Measurements from ENCODE around the gene GUCA2B. TPM values are rescaled to one million over a fixed set of nuclear protein-coding genes. Genes with fewer than 3 reads are reported as not detected.
A peak's percentile ranks its signal among the peaks of the same experiment; 100 is the strongest.

GUCA2B gene
- polyA plus RNA-seq, 3 donors: not detected

DNA sequence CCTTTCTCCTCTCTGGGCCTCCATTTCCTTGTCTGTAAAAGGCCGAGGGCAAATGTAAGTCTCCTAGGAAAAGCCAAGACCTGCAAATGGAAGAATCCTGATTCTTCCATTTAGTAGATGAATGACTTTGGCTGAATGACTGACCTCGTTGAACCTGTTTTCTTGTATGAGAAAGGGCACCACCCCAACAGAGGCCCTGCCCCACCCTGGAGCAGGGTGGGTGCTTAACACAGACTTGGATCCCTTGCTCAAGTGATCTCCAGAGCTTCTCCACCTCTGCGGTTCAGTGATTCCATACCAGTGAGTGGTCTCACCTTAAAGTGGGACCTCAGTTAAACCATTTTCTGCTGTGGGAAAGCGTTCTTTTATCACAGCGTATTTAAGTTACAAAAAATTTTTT lies 39.0 kb upstream of the GUCA2B start:
- H3K36me3 Mint-ChIP-seq: no peaks in the 10 kb centered on the region
- Histone ChIP-seq H3K27ac (ENCODE audit: low read depth in 1 of 2, low read length in 2 of 2) (no peak overlapping the region), H3K79me2 (ENCODE audit: insufficient read depth, low read length) (no peaks in the 10 kb centered on the region), H3K9me3 (replicated peaks in 1 of 2; ENCODE audit: control insufficient read depth in 1 of 2, insufficient read depth in 1 of 2, low read length in 2 of 2) (no peaks in the 10 kb centered on the region), H3K4me3 (replicated peaks in 1 of 3; ENCODE audit: low read depth in 2 of 3, low read length in 3 of 3) (no peak overlapping the region), H3K4me1 (ENCODE audit: control insufficient read depth in 1 of 2, insufficient read depth in 2 of 2, low read length in 2 of 2) (no peaks in the 10 kb centered on the region), H3K36me3 (replicated peaks in 1 of 2; ENCODE audit: control insufficient read depth in 1 of 2, insufficient read depth in 2 of 2, low read length in 2 of 2) (no peaks in the 10 kb centered on the region), H3K27me3 (ENCODE audit: control insufficient read depth in 2 of 2, insufficient read depth in 2 of 2, low read length in 2 of 2) (no peaks in the 10 kb centered on the region), H2AFZ (ENCODE audit: insufficient read depth, low read depth, low read length, poor library complexity, severe bottlenecking) (no peak overlapping the region), H3K9ac (ENCODE audit: insufficient read depth, low read length, poor library complexity, severe bottlenecking) (no peak overlapping the region), H4K20me1 (ENCODE audit: insufficient read depth, low read length) (no peaks in the 10 kb centered on the region), H3K4me2 (replicated peaks; ENCODE audit: extremely low read depth, low read length, poor library complexity, severe bottlenecking) (no peak overlapping the region)
- H3K27ac Mint-ChIP-seq: no peak overlapping the region
- peaks cover 1 to 11% (median 6%) of the 10 kb centered on the region in 3 donors for H3K27me3 Mint-ChIP-seq (ENCODE audit: low read depth in 3 of 3)
- no peak for DNase-seq
- intact Hi-C loops (cut with micrococcal nuclease): no loop called here
- no peaks in the 10 kb centered on the region for H3K4me1 Mint-ChIP-seq
- H3K4me3 Mint-ChIP-seq: no peak overlapping the region
- TF ChIP-seq, protein P1, sequence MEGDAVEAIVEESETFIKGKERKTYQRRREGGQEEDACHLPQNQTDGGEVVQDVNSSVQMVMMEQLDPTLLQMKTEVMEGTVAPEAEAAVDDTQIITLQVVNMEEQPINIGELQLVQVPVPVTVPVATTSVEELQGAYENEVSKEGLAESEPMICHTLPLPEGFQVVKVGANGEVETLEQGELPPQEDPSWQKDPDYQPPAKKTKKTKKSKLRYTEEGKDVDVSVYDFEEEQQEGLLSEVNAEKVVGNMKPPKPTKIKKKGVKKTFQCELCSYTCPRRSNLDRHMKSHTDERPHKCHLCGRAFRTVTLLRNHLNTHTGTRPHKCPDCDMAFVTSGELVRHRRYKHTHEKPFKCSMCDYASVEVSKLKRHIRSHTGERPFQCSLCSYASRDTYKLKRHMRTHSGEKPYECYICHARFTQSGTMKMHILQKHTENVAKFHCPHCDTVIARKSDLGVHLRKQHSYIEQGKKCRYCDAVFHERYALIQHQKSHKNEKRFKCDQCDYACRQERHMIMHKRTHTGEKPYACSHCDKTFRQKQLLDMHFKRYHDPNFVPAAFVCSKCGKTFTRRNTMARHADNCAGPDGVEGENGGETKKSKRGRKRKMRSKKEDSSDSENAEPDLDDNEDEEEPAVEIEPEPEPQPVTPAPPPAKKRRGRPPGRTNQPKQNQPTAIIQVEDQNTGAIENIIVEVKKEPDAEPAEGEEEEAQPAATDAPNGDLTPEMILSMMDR (IDR thresholded peaks at IDR 0.05): no peak
- 83% methylated on average over 1 of the region's 5 CpGs for WGBS (ENCODE audit: insufficient coverage)
- H3K9me3 Mint-ChIP-seq: peaks cover 0 to 9% (median 6%) of the 10 kb centered on the region in 7 donors

DNA sequence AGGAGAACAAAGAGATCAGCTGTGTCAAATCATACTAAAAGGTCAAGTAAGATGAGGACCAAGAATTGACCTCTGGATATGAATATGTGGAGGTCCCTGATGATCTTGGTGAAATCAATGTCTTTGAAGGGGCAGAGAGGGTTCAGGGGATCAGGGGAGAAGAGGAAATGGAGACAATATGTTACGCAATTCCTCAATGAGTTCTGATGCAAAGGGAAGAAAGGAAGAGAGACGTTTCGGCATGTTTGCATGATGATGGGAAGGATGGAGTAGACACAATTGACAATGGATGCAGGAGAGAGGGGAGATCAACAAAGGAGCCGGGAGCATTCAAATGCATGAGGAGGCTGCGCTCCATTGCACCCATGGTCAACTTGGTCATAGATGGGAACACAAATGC lies 36.0 kb upstream of the GUCA2B start:
- H3K27me3 ChIP-seq (ENCODE audit: control insufficient read depth in 2 of 2, insufficient read depth in 2 of 2, low read length in 2 of 2): no peaks in the 10 kb centered on the region
- no peaks in the 10 kb centered on the region for H4K20me1 ChIP-seq (ENCODE audit: insufficient read depth, low read length)
- intact Hi-C loops (cut with micrococcal nuclease): no loop called here
- peaks cover 1 to 11% (median 6%) of the 10 kb centered on the region in 3 donors for H3K27me3 Mint-ChIP-seq (ENCODE audit: low read depth in 3 of 3)
- no peak for DNase-seq
- H3K9me3 ChIP-seq (replicated peaks in 1 of 2; ENCODE audit: control insufficient read depth in 1 of 2, insufficient read depth in 1 of 2, low read length in 2 of 2): no peaks in the 10 kb centered on the region
- H3K9me3 Mint-ChIP-seq: peaks cover 0 to 4% (median 1%) of the 10 kb centered on the region in 7 donors
- H3K4me3 Mint-ChIP-seq: peak overlapping the region in 1 of 2 donors; percentile 26
- H3K4me2 ChIP-seq (replicated peaks; ENCODE audit: extremely low read depth, low read length, poor library complexity, severe bottlenecking): no peak overlapping the region
- H3K4me1 Mint-ChIP-seq: no peaks in the 10 kb centered on the region
- H3K27ac Mint-ChIP-seq: no peak overlapping the region
- TF ChIP-seq, protein P1 (IDR thresholded peaks at IDR 0.05): no peak
- no peak overlapping the region for H3K9ac ChIP-seq (ENCODE audit: insufficient read depth, low read length, poor library complexity, severe bottlenecking)
- H3K27ac ChIP-seq (ENCODE audit: low read depth in 1 of 2, low read length in 2 of 2): no peak overlapping the region
- no peaks in the 10 kb centered on the region for H3K36me3 ChIP-seq (replicated peaks in 1 of 2; ENCODE audit: control insufficient read depth in 1 of 2, insufficient read depth in 2 of 2, low read length in 2 of 2)
- H3K4me1 ChIP-seq (ENCODE audit: control insufficient read depth in 1 of 2, insufficient read depth in 2 of 2, low read length in 2 of 2): no peaks in the 10 kb centered on the region
- H3K4me3 ChIP-seq (replicated peaks in 1 of 3; ENCODE audit: low read depth in 2 of 3, low read length in 3 of 3): no peak overlapping the region
- no peaks in the 10 kb centered on the region for H3K79me2 ChIP-seq (ENCODE audit: insufficient read depth, low read length)
- no peak overlapping the region for H2AFZ ChIP-seq (ENCODE audit: insufficient read depth, low read depth, low read length, poor library complexity, severe bottlenecking)
- WGBS (ENCODE audit: insufficient coverage): 59% methylated on average over 4 of the region's 5 CpGs
- no peaks in the 10 kb centered on the region for H3K36me3 Mint-ChIP-seq
